Fibroblast of skin of scalp (primary cell): Measurements from ENCODE around the gene IL18.
"Not testable (repeated sequence)": the region's sequence is repeated elsewhere in the genome, so short reads cannot be mapped to it uniquely, and the experiment has no call there.

Source experiments
- DNase-seq: peaks from one replicate; pipeline ENCODE4 v3.0.0-alpha.2; 2013

Gene IL18

DNA sequence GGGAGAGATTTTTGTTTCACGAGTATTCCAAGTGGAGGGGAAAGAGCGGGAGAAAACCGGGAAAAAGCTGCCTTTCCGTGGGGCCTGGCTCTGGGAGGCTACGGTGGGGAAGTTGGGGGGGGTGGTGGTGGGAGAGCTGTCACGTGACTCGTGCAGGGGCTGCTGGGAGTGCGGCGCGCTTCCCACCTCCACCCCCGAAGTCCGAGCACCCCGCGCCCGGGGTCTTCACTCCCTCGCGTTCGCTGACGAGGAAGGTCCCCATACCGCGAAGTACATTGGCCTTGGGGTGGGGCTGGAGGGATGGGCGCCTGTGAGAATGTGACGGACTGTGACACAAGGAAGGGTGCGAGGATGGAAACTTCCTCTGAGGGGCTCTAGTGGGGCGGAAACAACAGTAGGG is 3.3 kb upstream of the IL18 start, which contains the start of gene TEX12:
Gene TEX12 (plus strand): TSS at position 228 of the 400 bp plus-strand sequence. CDS start 1,897 bp downstream, outside the sequence.
- DNase-seq: no peak

DNA sequence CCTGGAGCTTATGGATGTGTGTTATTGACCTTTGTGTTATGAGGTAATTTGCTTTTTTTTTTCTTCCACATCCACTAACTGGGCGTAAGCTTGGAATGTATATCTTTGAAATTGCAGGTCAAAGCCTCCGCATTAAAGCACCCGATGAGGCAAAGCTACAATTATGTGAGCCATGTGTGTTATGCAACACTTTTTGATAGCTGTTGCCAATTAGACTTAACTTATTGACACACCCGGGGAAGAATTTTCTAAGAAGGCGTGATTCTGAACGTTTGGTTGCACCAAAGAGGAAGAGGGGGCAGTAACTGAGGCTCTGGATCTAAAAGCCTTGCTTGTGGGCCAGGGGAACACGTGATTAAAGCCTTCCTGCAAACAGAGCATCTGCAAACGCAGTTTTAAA is 2.7 kb upstream of the IL18 start:
- peak; percentile 31 for DNase-seq

DNA sequence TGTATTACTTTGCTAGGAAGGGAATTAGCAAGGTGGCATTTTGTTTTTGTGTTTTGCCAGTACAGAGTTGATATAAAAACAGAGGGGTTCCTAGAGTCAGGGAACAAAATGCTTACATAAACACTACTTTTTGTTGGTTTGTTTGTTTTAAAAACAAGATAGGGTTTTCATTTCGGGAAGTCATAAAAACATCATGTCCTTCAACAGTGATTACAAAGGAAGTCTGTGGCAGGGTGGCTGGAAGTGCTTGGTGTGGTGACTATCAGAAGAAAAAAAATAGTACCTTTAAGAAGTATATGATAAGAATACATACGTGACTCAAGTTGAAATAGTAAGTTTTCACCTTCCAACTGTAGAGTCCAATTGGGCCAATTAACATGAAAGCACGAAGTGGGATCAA is 1.2 kb upstream of the IL18 start:
- no peak for DNase-seq

DNA sequence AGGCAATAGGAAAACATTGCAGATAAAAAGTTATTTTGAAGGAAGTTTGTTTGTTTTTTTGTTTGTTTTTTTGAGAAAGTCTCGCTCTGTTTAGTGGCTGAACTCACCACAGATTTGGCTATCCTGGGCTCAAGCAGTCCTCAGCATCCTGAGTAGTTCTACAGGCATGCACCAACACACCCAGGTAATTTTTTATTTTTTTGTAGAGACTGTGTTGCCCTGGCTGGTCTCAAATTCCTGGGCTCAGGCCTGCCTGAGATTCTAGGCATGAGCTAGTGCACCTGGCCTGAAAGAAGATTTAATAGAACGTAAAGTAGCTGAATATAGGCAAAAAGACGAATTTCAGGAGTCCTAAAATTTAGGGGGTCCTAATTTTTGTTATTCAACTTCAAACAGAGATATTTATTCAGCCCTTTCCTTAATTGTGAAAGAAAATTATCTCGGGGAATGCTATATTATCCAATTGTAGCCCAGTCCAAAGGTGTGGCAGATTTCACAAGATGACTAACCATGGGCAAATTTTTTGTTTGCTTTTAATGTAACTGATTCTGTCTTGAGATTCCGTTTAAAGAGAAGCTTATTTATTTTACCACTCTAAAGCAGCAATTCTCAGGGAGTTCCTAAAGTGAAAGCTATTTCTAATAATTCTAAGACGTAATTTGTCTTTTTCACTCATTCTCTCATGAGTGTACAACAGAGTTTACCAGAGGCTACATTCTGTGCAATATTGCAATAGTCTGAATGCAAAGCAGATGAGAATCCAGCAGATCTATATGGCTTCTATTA is 940 bp downstream of the IL18 start:
- peak; percentile 38 for DNase-seq

DNA sequence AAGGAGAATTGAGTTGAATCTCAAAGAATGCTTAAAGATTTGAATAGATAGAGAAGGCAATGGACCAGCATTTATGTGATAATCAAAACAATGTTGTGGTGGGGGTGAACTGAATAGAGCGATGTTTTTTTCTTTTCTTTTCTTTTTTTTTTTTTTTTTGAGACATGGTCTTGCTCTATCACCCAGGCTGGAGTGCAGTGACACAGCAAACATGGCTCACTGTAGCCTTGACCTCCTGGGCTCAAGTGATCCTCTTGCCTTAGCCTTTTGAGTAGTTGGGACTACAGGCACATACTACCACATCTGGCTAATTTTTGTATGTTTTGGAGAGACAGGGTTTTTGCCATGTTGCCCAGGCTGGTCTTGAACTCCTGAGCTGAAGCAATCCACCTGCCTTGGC is 1.7 kb downstream of the IL18 start:
- not testable (repeated sequence) for DNase-seq

DNA sequence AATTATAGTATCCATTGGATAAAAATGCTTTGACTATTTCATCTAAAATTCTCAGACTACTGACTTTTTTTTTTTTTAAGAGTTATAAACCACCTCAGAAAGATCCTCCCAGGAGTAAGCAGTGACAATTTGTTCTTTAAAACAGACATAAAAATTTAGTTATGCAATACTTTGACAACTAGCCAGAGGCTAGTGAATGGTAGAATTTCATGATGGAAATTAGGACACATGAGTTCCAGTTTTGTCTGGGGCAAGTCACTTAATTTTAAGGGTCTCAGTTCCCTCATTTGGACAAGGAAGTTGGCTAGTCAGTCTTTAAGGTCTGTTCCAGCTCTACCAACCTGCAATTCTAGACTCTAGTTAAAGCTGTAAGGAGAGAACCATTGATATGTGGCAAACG is 2.9 kb downstream of the IL18 start:
- DNase-seq: no peak

DNA sequence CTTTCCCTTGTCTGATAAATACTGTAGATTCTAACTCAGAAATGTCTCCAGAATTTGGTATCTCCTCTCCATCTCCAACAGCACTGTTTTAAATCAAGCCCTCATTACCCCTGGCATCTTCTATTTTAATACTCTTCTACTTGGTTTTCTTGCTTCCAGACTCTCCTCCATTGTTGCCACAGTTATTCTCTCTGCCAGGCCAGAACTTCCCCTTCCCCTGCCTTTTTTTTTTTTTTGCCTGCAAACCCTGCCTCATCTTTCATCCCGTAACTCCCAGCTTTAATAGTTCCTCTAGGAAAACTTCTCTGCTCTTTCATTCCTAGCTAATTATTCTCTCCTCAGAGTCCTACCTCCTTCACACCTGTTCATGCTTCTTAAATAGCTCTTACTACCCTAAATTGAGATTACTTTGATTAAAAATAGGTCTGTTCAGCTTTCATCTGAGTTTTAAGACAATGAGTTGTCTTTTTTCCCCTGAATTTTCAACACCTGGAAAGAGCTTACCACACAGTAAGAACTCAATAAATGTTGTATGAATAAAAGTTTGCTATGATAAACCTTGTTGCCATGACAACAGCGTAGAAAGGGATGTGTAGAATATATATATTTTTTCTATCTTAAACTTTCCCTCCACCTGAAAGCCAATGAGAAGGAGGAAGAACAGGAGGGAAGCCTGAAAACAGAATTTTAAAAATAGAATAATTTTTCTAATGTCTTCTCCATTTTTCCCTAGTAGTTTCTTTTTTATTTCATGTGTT is 3.6 kb downstream of the IL18 start:
- no peak for DNase-seq

DNA sequence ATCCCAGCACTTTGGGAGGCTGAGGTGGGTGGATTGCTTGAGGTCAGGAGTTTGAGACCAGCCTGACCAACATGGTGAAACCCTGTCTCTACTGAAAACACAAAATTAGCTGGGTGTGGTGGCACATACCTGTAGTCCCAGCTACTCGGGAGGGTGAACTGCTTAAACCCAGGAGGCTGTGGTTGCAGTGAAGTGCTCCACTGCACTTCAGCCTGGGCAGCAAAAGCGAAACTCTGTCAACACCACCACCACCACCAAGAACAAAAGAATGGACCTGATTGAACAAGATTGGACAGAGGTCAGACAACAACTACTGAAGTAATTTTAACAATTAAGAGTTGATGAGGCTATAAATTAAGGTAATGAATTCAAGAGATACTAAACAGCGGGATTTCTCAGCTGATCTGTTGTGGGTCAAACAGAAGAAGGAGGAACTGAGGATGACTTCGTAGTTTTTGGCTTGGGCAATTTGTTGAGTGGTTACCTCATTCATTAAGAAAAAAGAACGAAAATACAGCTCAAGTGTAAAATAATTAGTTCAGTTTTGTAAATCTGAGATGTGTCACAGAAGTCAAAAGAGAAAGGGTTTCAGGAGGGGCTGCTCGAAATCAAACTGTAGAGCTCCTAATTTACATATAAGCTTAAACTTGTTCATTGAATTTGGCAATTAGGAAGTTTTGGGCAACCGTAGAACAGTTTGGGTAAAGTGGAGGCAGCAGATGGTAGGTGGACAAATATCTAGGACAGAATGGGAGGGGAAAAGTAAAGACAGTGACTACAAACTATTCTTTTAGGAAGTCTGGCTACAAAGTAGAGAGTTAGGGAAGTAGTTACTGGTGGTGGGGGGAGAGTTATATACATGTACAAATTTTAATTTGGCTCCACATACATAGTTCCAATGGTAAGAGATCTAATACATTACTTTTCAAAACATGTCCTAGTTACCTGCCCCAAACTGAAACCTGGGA is 4.5 kb downstream of the IL18 start:
- no peak for DNase-seq

DNA sequence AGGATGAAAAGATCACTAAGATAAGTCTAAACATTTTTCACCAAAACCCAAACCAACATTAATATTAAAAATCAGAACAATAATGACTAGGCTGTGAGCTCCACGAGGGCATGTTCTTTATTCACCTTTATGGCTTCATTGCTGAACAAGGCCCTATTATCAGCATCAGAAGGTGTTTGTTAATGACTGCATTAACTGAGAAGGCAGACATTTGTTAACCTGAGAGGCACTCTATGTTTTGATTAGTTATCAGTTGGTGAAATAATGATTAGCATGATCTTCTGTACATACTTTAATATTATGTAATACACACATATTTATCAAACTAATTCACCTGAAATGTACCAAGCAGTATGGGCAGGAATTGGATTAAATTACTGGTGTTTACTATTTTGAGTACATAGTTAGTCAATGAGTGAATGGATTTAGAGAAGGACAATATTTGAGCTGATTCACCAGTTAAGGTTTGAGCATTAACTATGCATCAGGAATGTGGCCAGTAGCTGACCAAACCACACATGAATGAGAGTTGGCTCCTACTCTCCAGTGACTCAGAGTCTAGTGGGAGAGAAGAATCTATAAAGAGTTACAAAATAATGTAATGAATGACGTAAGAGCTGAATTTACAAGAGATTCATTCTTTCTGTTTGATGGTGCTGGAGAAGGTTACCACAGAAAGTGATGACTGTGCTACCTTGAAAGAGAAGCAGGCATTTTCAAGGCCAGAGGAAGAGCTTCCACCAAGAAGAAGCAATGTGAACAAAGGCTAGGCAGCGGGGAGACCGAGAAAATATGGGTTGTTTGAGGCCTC is 6.7 kb downstream of the IL18 start:
- DNase-seq: peak; percentile 98

DNA sequence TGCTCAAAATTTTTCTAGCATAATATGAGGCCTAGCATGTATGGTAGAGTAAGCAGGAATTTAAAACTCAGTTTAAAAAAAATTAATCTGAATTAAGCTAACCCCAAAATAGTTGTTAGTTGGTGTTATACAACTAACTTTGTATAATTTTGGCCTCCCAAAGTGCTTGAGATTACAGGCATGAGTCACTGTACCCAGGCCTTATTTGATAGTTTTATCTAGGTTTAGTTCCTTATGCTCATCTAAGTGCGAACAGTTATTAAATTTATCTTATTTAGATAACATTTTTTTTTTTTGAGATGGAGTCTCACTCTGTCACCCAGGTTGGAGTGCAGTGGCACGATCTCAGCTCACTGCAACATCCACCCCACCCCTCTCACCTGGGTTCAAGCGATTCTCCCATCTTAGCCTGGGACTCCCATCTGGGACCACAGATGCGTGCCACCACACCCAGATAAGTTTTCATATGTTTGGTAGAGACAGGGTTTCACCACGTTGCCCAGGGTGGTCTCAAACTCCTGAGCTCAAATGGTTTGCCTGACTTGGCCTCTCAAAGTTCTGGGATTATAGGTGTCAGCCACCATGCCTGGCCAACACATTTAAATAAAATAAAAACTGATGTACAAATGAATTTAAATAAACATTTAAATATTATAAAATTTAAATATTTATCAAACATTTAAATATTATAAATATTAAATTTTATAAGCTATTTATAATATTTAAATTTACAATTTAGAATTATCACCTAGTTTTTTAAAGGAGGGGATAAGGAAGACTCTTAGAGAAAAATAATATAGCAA is 7.5 kb downstream of the IL18 start:
- DNase-seq: no peak

DNA sequence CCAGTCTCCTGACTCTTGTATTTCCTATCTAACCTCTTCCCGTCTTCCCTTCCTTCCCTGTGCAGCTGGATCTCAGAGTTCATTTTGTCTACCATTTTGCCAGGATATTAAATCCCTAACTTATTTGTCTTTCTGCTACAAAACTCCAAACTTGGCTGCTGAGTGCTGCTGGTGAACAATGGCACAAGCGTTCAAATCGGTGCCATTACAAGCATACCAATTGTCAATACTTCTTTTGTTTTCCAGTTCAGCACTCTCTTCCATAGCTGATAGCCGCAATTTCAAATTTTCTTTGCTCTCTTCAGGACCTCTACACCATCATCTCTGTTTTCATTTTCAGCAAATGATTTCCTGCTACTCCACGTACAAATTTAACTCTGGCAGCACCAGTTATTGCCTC is 13.4 kb downstream of the IL18 start:
- no peak for DNase-seq

DNA sequence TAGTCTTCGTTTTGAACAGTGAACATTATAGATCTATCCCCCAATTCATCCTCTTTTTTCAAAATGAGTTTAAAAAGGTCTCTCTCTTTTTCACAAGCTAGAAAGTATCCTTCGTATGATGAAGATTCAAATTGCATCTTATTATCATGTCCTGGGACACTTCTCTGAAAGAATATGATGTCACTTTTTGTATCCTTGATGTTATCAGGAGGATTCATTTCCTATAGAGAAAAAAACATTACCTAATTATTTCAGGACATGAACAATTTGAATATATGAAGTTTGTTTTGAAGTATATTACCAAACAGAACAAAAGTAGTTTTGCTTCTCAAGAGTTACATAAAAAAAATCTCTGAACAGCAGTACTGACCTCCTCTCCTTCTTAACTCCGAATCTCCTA is 20.3 kb downstream of the IL18 start:
- DNase-seq: no peak

DNA sequence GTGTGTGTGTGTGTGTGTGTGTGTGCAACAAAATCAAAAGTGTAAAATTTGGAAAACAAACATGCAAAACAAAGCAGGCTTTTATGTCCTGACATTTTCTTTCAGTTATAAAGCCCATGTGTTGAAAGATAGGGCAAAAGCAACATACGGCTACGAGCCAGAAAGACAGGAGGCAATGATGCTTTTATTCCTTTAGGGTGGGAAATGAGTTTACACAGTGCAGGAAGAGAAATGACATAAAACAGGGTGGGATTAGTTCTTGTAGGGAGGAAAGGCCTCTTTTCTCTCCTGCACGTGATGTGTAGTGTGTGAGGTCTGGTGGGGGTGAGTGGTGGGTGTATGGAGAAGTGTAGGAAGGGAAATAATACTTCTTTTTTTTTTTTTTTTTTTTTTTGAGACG is 29.4 kb downstream of the IL18 start:
- no peak for DNase-seq

DNA sequence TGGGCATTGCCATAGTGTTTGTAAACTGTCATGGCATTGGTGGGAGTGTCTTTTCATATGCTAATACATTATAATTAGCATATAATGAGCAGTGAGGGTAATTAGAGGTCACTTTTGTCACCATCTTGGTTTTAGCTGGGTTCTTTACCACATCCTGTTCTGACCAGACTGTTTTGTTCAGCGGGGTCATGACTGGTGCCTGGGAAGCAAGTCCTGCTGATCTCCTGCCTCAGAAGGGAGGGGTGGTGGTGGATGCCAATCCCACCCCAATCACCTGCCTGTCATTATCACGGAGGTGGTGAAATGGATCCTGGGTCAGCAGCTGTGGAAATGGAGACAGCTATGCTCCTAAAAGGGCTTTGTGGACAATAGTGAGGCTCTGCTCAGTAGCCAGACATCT is 31.2 kb downstream of the IL18 start:
- DNase-seq: no peak

DNA sequence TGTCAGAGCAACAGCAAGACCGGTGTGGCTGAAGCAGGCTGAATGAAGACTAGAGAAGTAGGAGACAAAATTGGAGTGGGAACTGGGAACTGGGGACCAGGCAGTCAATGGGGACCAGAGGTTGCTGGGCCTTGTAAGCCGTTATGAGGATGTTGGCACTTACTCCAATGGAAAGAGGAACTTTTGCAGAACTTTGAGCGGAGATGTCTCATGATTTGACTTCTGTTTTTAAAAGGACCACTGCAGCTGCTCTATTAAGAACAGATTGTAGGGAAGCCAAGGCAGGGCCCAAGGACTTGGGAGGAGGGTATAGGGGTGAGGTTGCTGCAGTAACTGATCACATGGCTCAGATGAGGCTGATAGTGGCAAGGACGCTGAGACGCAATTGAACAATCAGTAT is 34.2 kb downstream of the IL18 start:
- DNase-seq: no peak

DNA sequence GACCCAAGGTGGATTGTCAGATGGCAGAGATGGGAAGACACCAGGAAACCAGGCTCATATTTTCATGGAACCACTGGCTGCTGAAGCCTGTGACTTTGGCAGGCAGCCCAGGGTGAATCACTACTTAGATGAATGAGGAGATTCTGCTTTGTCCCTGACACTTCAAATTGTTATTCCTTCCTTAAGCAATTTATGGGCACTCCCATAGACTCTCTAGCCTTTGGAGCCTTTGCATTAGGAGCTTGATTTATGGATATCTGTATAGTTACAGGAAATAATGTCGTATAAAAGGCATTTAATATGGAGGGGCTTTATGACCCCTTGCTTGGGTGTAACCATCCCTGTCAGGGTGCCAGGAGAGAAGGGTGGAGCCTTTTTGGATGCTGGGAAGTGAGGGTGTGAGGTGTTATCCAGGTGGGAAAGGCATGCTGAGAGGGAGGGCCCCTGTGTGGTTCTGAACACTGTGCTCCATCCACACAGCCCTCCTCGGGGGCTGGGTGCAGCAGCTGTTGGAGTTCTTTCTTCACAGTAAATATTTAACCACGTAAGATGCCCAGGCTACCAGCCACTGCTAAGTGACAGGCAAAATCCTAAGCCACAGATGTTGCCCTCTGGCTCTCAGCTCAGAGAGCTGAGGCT is 35.3 kb downstream of the IL18 start:
- peak; percentile 90 for DNase-seq

DNA sequence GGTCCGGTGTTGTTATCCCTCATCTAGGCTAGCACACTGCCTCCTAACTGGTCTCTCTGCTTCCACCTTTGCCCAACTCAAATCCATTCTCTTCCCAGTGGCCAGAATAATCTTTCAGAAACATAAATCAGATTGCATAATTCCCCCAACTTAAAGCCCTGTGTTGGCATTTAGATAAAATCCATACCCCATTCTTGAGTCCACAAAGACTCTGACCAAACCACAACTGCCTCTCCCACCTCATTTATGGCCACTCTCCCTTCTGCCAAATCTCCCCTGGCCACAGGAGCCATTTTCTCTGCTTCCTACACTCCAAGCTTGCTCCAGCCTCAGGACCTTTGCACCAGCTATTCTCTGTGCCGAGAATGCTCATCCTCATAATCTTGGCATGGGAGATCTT is 36.8 kb downstream of the IL18 start:
- DNase-seq: no peak

DNA sequence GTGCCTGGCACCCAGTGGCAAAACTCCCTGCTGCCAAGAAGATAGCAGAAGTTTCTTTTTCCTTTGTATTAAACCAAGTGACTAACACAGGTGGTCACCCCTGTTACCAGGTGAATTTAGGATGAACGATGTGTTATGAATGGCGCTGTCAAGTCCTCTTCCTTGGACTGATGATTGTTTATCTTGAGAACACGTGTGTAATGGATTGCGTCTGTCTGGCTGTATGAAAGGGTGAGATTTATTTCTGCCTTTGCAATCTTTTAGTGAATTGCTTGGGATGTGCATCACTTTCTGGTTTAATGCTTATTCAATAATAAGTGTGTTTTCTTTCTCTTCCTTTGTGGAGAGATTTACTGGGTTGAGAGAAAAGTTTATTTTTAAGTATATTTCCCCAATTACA is 40.8 kb downstream of the IL18 start:
- DNase-seq: no peak

DNA sequence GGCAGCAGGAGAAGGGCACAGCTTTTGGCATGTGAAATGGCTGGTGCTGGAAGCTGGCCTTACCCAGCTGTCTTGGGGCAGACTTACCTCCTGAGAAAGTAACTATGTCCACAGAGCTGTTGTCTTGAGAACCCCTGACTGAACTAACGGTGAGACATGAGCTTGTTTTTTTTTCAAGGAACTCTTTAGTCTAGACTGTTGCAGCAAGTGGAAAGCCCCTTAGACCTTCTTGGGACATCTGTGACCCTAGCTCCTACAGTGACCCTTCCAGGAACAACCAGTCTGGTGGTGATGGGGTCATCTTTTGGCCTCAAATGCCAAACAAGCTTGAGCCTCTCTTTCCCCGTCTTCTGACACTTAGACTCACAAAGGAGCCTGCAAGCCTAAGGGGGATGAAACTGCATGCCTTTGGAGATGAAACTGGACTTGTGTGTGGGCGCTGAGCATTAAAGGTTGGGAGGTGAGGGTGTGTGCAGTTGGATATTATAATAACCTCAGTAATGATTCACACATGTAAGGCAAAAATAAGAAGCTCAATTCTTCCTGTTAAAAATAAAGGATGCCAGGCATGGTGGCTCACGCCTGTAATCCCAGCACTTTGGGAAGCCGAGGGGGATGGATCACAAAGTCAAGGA is 41.8 kb downstream of the IL18 start:
- no peak for DNase-seq

DNA sequence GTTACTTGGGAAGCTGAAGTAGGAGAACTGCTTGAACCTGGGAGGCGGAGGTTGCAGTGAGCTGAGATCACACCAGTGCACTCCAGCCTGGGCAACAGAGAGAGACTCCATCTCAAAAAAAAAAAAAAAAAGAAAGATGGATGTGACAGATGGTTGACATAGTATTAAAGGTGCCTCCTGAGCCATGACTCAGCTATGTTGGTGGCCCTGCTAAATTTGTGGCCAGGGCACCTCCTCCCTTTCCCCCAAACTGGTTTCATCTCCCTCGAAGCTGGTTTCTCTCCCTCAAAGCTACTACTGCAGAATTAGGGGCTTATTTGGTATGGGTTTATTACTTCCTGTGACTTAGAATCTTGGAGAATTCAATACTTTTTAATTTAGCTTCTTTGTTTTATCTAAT is 45.7 kb downstream of the IL18 start:
- no peak for DNase-seq
